ENCODE results near the gene HOXB3. TPM values are rescaled to one million over a fixed set of nuclear protein-coding genes. Genes with fewer than 3 reads are reported as not detected.
A peak's percentile ranks its signal among the peaks of the same experiment; 100 is the strongest.

The HOXB3 gene
- total RNA-seq, 1 donor from 2014 or later, result not detected

GRCh38 chr17:48583708-48584222 is 6.3 kb downstream of the HOXB3 start:
- Histone ChIP-seq H3K9ac (no peak overlapping the region), H3K4me2 (no peak overlapping the region), H3K36me3 (no peaks in the 10 kb centered on the region), H3K9me3 (ENCODE audit: low read depth) (no peaks in the 10 kb centered on the region), H2AFZ (replicated peaks) (no peak overlapping the region), H3K27ac (no peak overlapping the region), H3K79me2 (ENCODE audit: low read depth) (no peaks in the 10 kb centered on the region), H4K20me1 (ENCODE audit: low read depth) (peaks cover 94% of the 10 kb centered on the region), H3F3A (ENCODE audit: low read depth) (no peaks in the 10 kb centered on the region), H3K4me1 (no peaks in the 10 kb centered on the region), H3K27me3 (peaks cover 100% of the 10 kb centered on the region), H3K4me3 (no peak overlapping the region)
- DNase-seq (ENCODE audit: low spot score), result no peak
- Mint-ChIP-seq H3K4me3 (no peak overlapping the region), H3K9me3 (peaks cover 20% of the 10 kb centered on the region), H3K27ac (no peak overlapping the region), H3K4me1 (peaks cover 4% of the 10 kb centered on the region), H3K36me3 (no peaks in the 10 kb centered on the region), H3K27me3 (ENCODE audit: insufficient read depth, low read depth) (peaks cover 98% of the 10 kb centered on the region)
- no peak for TF ChIP-seq CTCF (IDR thresholded peaks at IDR 0.05)
- TF ChIP-seq EZH2 (IDR thresholded peaks at IDR 0.05), result peak; percentile 73
- no peak for TF ChIP-seq EZH2phosphoT487 (IDR thresholded peaks at IDR 0.05)

GRCh38 chr17:48582750-48583069 is 7.3 kb downstream of the HOXB3 start:
- peaks cover 91% of the 10 kb centered on the region for H4K20me1 ChIP-seq (ENCODE audit: low read depth)
- no peak overlapping the region for H3K4me2 ChIP-seq
- Mint-ChIP-seq H3K4me1 (peaks cover 4% of the 10 kb centered on the region), H3K9me3 (peaks cover 23% of the 10 kb centered on the region), H3K27ac (no peak overlapping the region), H3K27me3 (ENCODE audit: insufficient read depth, low read depth) (peaks cover 95% of the 10 kb centered on the region), H3K4me3 (no peak overlapping the region), H3K36me3 (no peaks in the 10 kb centered on the region)
- peaks cover 100% of the 10 kb centered on the region for H3K27me3 ChIP-seq
- no peaks in the 10 kb centered on the region for H3K9me3 ChIP-seq (ENCODE audit: low read depth)
- H3K36me3 ChIP-seq, result no peaks in the 10 kb centered on the region
- TF ChIP-seq EZH2 (IDR thresholded peaks at IDR 0.05), result no peak
- TF ChIP-seq EZH2phosphoT487 (IDR thresholded peaks at IDR 0.05), result no peak
- no peak for TF ChIP-seq CTCF (IDR thresholded peaks at IDR 0.05)
- H3F3A ChIP-seq (ENCODE audit: low read depth), result no peaks in the 10 kb centered on the region
- H3K4me3 ChIP-seq, result no peak overlapping the region
- no peak overlapping the region for H3K27ac ChIP-seq
- no peaks in the 10 kb centered on the region for H3K79me2 ChIP-seq (ENCODE audit: low read depth)
- H3K4me1 ChIP-seq, result no peaks in the 10 kb centered on the region
- H3K9ac ChIP-seq, result no peak overlapping the region
- DNase-seq (ENCODE audit: low spot score), result no peak
- no peak overlapping the region for H2AFZ ChIP-seq (replicated peaks)

- TF ChIP-seq EZH2phosphoT487 (IDR thresholded peaks at IDR 0.05) (no peak), CTCF (IDR thresholded peaks at IDR 0.05) (no peak), EZH2 (IDR thresholded peaks at IDR 0.05) (peak; percentile 55)
- no peak overlapping the region for H3K27ac ChIP-seq
- Mint-ChIP-seq H3K4me1 (no peaks in the 10 kb centered on the region), H3K36me3 (no peaks in the 10 kb centered on the region), H3K27me3 (ENCODE audit: insufficient read depth, low read depth) (peaks cover 93% of the 10 kb centered on the region), H3K27ac (no peak overlapping the region), H3K9me3 (peaks cover 15% of the 10 kb centered on the region), H3K4me3 (no peak overlapping the region)
- peaks cover 4% of the 10 kb centered on the region for H3F3A ChIP-seq (ENCODE audit: low read depth)
- H4K20me1 ChIP-seq (ENCODE audit: low read depth), result peaks cover 93% of the 10 kb centered on the region
- no peaks in the 10 kb centered on the region for H3K36me3 ChIP-seq
- H3K79me2 ChIP-seq (ENCODE audit: low read depth), result no peaks in the 10 kb centered on the region
- H3K4me2 ChIP-seq, result no peak overlapping the region
- no peak for DNase-seq (ENCODE audit: low spot score)
- no peak overlapping the region for H3K9ac ChIP-seq
- H2AFZ ChIP-seq (replicated peaks), result no peak overlapping the region
- no peak overlapping the region for H3K4me3 ChIP-seq
- H3K9me3 ChIP-seq (ENCODE audit: low read depth), result no peaks in the 10 kb centered on the region
- H3K4me1 ChIP-seq, result no peaks in the 10 kb centered on the region
- H3K27me3 ChIP-seq, result peaks cover 100% of the 10 kb centered on the region
These were observed 10.1 kb downstream of the HOXB3 start for GRCh38 chr17:48579760-48580554.

Data from neural progenitor cell (in vitro differentiated cells).